ENCODE data around the gene PYGB.
"Not testable (repeated sequence)": the region's sequence is repeated elsewhere in the genome, so short reads cannot be mapped to it uniquely, and the experiment has no call there.

PYGB gene

DNA sequence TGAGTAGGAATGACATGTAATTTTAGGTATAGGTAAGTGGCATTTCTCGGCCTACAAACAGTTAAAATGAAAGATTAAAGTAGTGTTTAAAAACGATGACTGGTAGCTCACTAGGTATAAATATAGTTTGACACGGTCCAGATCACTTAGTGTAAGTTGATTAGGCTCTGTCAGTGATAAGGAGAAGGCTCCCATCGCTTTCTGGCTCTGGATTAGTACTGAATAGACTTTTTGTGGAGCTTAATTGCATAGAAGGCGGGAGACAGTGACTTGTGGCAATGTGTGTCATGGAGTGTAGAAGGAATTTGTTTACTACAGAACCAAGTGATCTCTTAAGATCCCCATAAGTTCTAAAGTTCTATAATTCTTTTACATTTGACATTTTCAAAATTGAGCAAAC is 6.7 kb downstream of the PYGB start:
- FAIRE-seq: no peak
- DNase-seq (ENCODE audit: insufficient read length, low spot score): no peak
- TF ChIP-seq POLR2A (IDR thresholded peaks at IDR 0.05; ENCODE audit: low read depth, low read length): no peak
- no peak for TF ChIP-seq TAF1 (IDR thresholded peaks at IDR 0.05; ENCODE audit: low read depth, low read length)
- no peak for TF ChIP-seq POU2F2 (IDR thresholded peaks at IDR 0.05; ENCODE audit: low read depth, low read length)
- TF ChIP-seq POLR2AphosphoS5 (IDR thresholded peaks at IDR 0.05; ENCODE audit: low read depth, low read length): no peak
- no peak for TF ChIP-seq SPI1 (IDR thresholded peaks at IDR 0.05; ENCODE audit: low read depth, low read length)
- TF ChIP-seq PAX5 (IDR thresholded peaks at IDR 0.05; ENCODE audit: insufficient read depth, low read length, severe bottlenecking): no peak

DNA sequence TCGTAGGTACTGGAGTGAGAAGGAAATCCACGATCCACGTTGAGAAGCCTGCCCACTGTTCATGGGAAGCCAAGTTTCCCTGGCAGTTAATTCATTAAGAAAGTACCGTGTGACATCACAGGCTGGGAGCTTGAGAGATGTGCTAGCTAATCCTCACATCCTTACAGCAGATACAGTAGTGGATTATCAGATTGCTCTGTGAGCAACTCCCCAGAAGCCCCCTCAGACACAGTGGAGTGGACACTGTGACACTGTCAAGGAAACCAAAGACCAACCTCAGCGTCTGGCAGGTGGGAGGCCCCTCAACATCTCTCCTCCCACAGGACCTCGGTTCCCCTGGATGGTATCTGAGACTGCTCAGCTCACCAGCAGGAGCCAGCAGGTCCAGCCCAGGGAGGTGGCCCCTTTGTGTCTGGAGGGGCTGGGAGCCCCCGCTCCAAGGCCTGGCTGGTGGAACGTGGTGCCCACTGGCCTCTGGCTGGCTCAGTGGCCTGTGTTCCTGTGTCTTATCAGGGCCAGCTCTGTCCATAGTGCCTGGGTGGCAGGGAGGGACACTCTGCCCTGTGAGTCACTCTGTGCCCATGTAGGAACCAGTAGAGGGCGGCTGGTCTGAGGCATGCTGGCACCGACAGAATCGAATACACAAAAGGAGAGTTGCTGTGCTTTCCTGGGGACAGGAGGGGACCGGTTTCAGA is 7.2 kb downstream of the PYGB start:
- TF ChIP-seq PAX5 (IDR thresholded peaks at IDR 0.05; ENCODE audit: insufficient read depth, low read length, severe bottlenecking) (no peak), POU2F2 (IDR thresholded peaks at IDR 0.05; ENCODE audit: low read depth, low read length) (no peak), SPI1 (IDR thresholded peaks at IDR 0.05; ENCODE audit: low read depth, low read length) (no peak), POLR2AphosphoS5 (IDR thresholded peaks at IDR 0.05; ENCODE audit: low read depth, low read length) (no peak), TAF1 (IDR thresholded peaks at IDR 0.05; ENCODE audit: low read depth, low read length) (no peak), POLR2A (IDR thresholded peaks at IDR 0.05; ENCODE audit: low read depth, low read length) (no peak)
- FAIRE-seq (no peak), DNase-seq (ENCODE audit: insufficient read length, low spot score) (no peak)

DNA sequence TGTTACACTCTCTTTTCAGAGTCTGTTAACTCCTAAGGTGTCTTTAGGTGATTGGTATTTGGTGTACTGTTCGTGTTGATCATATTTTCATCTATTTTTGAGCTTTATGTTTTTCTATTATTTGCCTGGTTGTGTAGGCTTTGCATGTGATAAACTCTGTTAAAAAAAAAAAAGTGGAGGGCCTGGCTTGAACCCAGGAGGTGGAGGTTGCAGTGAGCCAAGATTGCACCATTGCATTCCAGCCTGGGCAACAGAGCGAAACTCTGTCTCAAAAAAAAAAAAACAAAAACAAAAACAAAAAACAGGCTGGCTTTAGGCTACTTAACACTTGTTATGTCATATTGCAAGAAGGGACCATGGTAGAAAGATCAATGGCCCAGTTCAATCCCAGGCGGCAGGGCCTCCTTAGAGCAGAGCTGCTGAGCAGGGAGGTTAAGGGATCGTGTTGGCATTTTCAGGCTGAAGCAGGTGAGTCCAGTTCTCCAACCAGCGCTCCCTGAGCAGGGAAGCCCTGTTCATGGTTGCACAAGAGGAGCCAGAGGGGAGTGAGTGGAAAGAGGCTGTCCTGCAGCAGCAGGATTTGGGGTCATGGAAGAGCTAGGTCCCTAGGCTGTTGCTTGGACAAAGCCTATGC is 8.5 kb downstream of the PYGB start:
- no peak for FAIRE-seq
- no peak for TF ChIP-seq SPI1 (IDR thresholded peaks at IDR 0.05; ENCODE audit: low read depth, low read length)
- no peak for TF ChIP-seq POLR2AphosphoS5 (IDR thresholded peaks at IDR 0.05; ENCODE audit: low read depth, low read length)
- TF ChIP-seq TAF1 (IDR thresholded peaks at IDR 0.05; ENCODE audit: low read depth, low read length): no peak
- no peak for TF ChIP-seq POU2F2 (IDR thresholded peaks at IDR 0.05; ENCODE audit: low read depth, low read length)
- TF ChIP-seq POLR2A (IDR thresholded peaks at IDR 0.05; ENCODE audit: low read depth, low read length): no peak
- no peak for TF ChIP-seq PAX5 (IDR thresholded peaks at IDR 0.05; ENCODE audit: insufficient read depth, low read length, severe bottlenecking)

DNA sequence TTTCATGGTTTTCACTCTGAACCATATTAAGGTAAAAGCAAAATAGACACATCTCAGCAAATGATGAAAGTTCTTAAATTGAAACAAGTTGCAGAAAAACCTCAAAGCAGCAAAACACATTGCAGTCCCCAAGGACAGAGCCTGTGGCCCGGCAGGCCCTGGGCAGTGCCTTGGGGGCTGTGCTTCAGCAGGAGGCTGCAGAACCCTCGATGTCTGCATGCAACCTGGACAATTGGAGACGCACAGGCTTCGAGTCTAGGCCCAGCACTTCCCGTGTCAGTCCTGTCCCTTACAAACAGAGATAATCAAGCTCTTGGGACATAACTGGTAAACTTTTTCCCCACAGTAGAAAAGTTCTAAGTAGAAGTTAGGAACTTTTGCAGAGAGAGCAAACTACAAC is 9.2 kb downstream of the PYGB start:
- no peak for DNase-seq (ENCODE audit: insufficient read length, low spot score)
- FAIRE-seq: no peak
- TF ChIP-seq POU2F2 (IDR thresholded peaks at IDR 0.05; ENCODE audit: low read depth, low read length) (no peak), POLR2A (IDR thresholded peaks at IDR 0.05; ENCODE audit: low read depth, low read length) (no peak), POLR2AphosphoS5 (IDR thresholded peaks at IDR 0.05; ENCODE audit: low read depth, low read length) (no peak), TAF1 (IDR thresholded peaks at IDR 0.05; ENCODE audit: low read depth, low read length) (no peak), PAX5 (IDR thresholded peaks at IDR 0.05; ENCODE audit: insufficient read depth, low read length, severe bottlenecking) (no peak), SPI1 (IDR thresholded peaks at IDR 0.05; ENCODE audit: low read depth, low read length) (no peak)

More for the DNA sequence above, 8.5 kb downstream of the PYGB start:
- no peak for DNase-seq (ENCODE audit: insufficient read length, low spot score)

DNA sequence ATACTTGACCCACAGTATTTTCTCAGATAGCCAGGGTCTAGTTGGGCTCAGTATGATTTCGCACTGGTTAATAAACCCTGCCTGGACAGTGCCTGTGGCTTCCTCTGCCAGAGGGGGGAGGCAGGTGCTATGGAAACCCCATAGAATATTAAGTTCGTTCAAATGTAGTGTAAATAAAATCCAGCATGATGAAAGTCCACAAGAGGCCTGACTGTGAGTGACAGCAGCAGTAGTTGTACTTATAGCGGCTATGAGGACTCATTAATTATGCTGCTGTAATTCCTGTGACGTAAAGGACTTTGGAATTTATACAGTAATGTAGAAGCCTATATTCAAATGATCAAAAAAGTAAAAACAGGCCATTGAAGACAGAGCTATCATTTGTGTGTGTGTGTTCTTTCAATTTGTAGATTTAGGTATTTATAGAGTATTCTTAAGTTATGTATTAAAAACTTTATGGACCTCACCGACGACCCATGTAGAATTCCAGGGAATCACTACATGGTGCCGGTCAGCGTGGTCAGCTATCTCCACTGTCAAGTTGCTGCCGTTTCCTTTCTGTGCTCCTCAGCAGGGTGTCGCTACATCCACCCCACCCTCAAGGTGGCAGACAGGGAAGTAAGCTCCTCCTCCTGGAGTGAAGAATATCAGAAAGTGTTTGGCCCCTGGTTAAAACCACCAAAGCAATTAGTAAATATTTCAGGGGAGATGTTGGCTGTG is 10.0 kb downstream of the PYGB start:
- DNase-seq (ENCODE audit: insufficient read length, low spot score): no peak

DNA sequence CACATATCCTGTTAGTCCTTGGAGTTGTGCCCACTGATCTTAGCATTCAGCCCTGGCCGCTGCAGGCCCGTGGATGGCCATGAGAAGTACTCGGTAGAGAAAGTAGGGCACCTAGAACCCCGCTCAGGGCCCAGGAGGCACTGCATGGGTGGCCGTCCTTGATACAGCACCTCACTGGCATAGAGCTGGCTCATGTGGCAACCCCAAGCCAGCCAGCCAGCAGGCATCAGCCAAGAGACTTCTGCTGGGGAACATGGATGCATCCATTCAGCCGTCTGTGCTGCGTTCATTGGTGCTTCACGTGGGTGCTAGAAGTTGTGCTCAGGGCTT is 10.6 kb downstream of the PYGB start:
- no peak for FAIRE-seq
- DNase-seq (ENCODE audit: insufficient read length, low spot score): no peak
- no peak for TF ChIP-seq PAX5 (IDR thresholded peaks at IDR 0.05; ENCODE audit: insufficient read depth, low read length, severe bottlenecking)
- no peak for TF ChIP-seq POLR2A (IDR thresholded peaks at IDR 0.05; ENCODE audit: low read depth, low read length)
- no peak for TF ChIP-seq POU2F2 (IDR thresholded peaks at IDR 0.05; ENCODE audit: low read depth, low read length)
- no peak for TF ChIP-seq TAF1 (IDR thresholded peaks at IDR 0.05; ENCODE audit: low read depth, low read length)

More for the DNA sequence above, 10.0 kb downstream of the PYGB start:
- no peak for FAIRE-seq
- TF ChIP-seq PAX5 (IDR thresholded peaks at IDR 0.05; ENCODE audit: insufficient read depth, low read length, severe bottlenecking): no peak
- no peak for TF ChIP-seq SPI1 (IDR thresholded peaks at IDR 0.05; ENCODE audit: low read depth, low read length)
- TF ChIP-seq POLR2A (IDR thresholded peaks at IDR 0.05; ENCODE audit: low read depth, low read length): no peak
- TF ChIP-seq POU2F2 (IDR thresholded peaks at IDR 0.05; ENCODE audit: low read depth, low read length): no peak
- no peak for TF ChIP-seq POLR2AphosphoS5 (IDR thresholded peaks at IDR 0.05; ENCODE audit: low read depth, low read length)
- TF ChIP-seq TAF1 (IDR thresholded peaks at IDR 0.05; ENCODE audit: low read depth, low read length): no peak

DNA sequence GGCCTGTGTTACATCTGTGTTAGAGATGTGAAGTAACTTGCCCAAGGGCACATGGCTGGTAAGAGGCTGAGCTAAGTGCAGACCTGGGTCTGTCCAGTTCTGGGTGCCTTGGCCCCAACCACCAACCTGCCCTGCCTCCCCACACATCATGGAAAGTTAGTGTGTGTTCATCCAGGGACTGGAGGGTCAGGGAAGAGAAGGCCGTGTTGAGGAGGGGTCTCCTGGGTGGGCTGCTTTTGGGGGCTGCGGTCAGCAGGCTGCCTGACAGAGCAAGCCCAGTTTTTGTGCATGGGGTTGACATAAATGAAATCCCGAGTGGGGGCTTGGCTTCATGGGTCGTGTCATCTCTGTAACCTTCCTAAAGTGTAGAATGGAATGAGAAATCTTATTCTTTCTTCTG is 10.9 kb downstream of the PYGB start:
- FAIRE-seq (no peak), DNase-seq (ENCODE audit: insufficient read length, low spot score) (no peak)
- TF ChIP-seq POLR2AphosphoS5 (IDR thresholded peaks at IDR 0.05; ENCODE audit: low read depth, low read length): no peak
- no peak for TF ChIP-seq POU2F2 (IDR thresholded peaks at IDR 0.05; ENCODE audit: low read depth, low read length)
- no peak for TF ChIP-seq PAX5 (IDR thresholded peaks at IDR 0.05; ENCODE audit: insufficient read depth, low read length, severe bottlenecking)
- TF ChIP-seq TAF1 (IDR thresholded peaks at IDR 0.05; ENCODE audit: low read depth, low read length): no peak
- TF ChIP-seq SPI1 (IDR thresholded peaks at IDR 0.05; ENCODE audit: low read depth, low read length): no peak
- no peak for TF ChIP-seq POLR2A (IDR thresholded peaks at IDR 0.05; ENCODE audit: low read depth, low read length)

DNA sequence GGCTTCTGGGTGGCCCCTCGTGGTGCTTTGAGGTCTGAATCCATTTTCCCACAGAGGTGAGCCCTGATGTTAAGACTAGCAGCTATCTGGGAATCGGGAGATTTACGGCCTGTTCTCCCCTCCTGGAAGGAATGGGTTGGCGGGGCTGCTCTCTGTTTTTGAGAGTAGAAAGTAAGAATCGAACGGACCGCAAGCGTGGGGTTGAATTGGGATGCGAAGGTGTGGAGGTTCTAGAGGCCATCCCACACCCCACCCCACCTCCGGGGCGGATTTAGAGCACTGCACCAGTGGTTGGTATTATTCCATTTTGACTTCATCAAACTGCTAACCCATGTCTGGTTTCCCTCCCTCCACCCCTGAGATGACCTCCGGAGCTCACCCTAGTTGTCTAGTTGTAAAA is 11.5 kb downstream of the PYGB start:
- DNase-seq (ENCODE audit: insufficient read length, low spot score): no peak
- no peak for TF ChIP-seq TAF1 (IDR thresholded peaks at IDR 0.05; ENCODE audit: low read depth, low read length)
- TF ChIP-seq POU2F2 (IDR thresholded peaks at IDR 0.05; ENCODE audit: low read depth, low read length): no peak
- TF ChIP-seq SPI1 (IDR thresholded peaks at IDR 0.05; ENCODE audit: low read depth, low read length): no peak
- no peak for TF ChIP-seq PAX5 (IDR thresholded peaks at IDR 0.05; ENCODE audit: insufficient read depth, low read length, severe bottlenecking)
- TF ChIP-seq POLR2AphosphoS5 (IDR thresholded peaks at IDR 0.05; ENCODE audit: low read depth, low read length): no peak
- TF ChIP-seq POLR2A (IDR thresholded peaks at IDR 0.05; ENCODE audit: low read depth, low read length): no peak
- FAIRE-seq: no peak

DNA sequence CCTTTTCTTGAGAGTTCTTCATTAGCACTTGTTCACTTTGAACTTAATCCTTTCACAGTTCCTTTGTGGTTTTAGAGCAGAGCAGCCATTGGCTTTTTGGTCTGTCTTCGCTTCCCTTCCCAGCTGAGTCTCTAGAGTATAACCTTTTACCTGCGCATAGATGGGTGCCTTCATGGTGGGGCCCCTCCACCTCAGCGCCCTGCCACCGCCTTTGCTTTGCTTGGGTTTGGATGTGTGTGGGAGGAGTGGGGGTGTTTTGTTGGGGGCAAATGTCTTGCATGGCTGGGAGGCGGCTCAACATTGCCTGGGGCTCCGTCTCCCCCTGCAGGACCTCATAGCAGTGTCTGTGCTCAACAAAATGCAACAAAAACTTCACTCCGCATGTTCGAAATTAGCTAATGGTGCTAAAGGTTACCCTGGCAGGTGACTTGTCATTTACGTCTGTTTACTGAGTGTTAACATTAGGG is 11.9 kb downstream of the PYGB start:
- no peak for FAIRE-seq
- TF ChIP-seq PAX5 (IDR thresholded peaks at IDR 0.05; ENCODE audit: insufficient read depth, low read length, severe bottlenecking) (no peak), POLR2AphosphoS5 (IDR thresholded peaks at IDR 0.05; ENCODE audit: low read depth, low read length) (no peak), SPI1 (IDR thresholded peaks at IDR 0.05; ENCODE audit: low read depth, low read length) (no peak), POLR2A (IDR thresholded peaks at IDR 0.05; ENCODE audit: low read depth, low read length) (no peak)

DNA sequence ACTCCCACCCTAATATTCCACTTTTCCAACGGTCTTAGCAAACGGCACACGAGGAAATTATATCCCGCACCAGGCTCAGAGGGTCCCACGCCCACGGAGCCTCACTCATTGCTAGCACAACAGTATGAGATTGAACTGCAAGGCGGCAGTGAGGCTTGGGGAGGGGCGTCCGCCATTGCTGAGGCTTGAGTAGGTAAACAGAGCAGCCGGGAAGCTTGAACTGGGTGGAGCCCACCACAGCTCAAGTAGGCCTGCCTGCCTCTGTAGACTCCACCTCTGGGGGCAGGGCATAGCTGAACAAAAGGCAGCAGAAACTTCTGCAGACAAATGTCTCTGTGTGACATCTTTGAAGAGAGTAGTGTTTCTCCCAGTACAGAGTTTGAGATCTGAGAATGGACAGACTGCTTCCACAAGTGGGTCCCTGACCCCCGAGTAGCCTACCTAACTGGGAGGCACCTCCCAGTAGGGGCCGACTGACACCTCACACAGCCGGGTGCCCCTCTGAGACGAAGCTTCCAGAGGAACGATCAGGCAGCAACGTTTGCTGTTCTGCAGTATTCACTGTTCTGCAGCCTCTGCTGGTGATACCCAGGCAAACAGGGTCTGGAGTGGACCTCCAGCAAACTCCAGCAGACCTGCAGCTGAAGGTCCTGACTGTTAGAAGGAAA is 13.0 kb downstream of the PYGB start:
- FAIRE-seq; DNase-seq (ENCODE audit: insufficient read length, low spot score): not testable (repeated sequence)

More for the DNA sequence above, 11.9 kb downstream of the PYGB start:
- DNase-seq (ENCODE audit: insufficient read length, low spot score): no peak
